Panc1 (cell line): ENCODE data around the gene NCOA4. TPM values are rescaled to one million over a fixed set of nuclear protein-coding genes. Genes with fewer than 3 reads are reported as not detected.
"Not testable (repeated sequence)": the region's sequence is repeated elsewhere in the genome, so short reads cannot be mapped to it uniquely, and the experiment has no call there.

ENCODE experiments used
- ATAC-seq: fragments of 200-7000 bp; cut with Tn5 transposase; 2 replicates; pipeline ENCODE4 v1.9.1; 2020; ENCODE audit warnings: mild to moderate bottlenecking, moderate library complexity
- BruUV-seq: library from RNA; stranded (reverse); fragments of 400-500 nt; replicated peaks from 2 replicates; lab custom pipeline; 2021; lab: Mats Ljungman, UMichigan
- CTCF ChIA-PET: fragments of 300-600 bp; sonication (Branson Sonifier 250); formaldehyde crosslinking; loops from one replicate; lab custom pipeline; 2022; ENCODE audit warnings: antibody characterized with exemption; lab: Charles Lee
- POLR2A ChIA-PET: fragments of 300-600 bp; sonication (Branson Sonifier 250); formaldehyde crosslinking; loops from one replicate; lab custom pipeline; 2022; ENCODE audit warnings: antibody characterized with exemption; lab: Charles Lee
- DNase-seq: peaks from one replicate; pipeline ENCODE4 v3.0.0-alpha.2; 2010; ENCODE audit warnings: low read depth, low spot score
- H3K27ac ChIP-seq: 2 replicates; pipeline ENCODE4 v1.5.1; 2011; ENCODE audit warnings: mild to moderate bottlenecking, low read length, inconsistent platforms
- H3K27me3 ChIP-seq: fragments of 200-500 bp; sonication (Bioruptor generic); 2 replicates; pipeline ENCODE4 v1.6.0; 2014; ENCODE audit warnings: low read length, inconsistent platforms; ENCODE audit not compliant: control insufficient read depth, insufficient read depth
- H3K36me3 ChIP-seq: fragments of 200-500 bp; sonication (Bioruptor generic); 2 replicates; pipeline ENCODE4 v1.5.1; 2014; ENCODE audit warnings: inconsistent platforms, mild to moderate bottlenecking, low read length, moderate library complexity; ENCODE audit not compliant: control insufficient read depth, insufficient read depth
- H3K4me1 ChIP-seq: 2 replicates; pipeline ENCODE4 v1.5.1; 2011; ENCODE audit warnings: inconsistent platforms, mild to moderate bottlenecking, low read length, moderate library complexity; ENCODE audit not compliant: control insufficient read depth, insufficient read depth
- H3K4me3 ChIP-seq, 2 experiments: 2 replicates each; pipeline ENCODE4 v1.5.1; 2011 to 2012; ENCODE audit warnings: low read depth in 2 of 2, low read length in 2 of 2, mild to moderate bottlenecking in 2 of 2, inconsistent platforms in 1 of 2, moderate library complexity in 1 of 2
- H3K9me3 ChIP-seq: fragments of 200-500 bp; sonication (Bioruptor generic); 2 replicates; pipeline ENCODE4 v1.5.1; 2014; ENCODE audit warnings: low read depth, mild to moderate bottlenecking, inconsistent platforms, low read length, moderate library complexity; ENCODE audit not compliant: control insufficient read depth, insufficient read depth
- CTCF ChIP-seq: fragments of 450-650 bp; IDR thresholded peaks from 2 replicates; pipeline ENCODE4 v1.5.1; 2017; ENCODE audit warnings: mild to moderate bottlenecking
- POLR2AphosphoS5 ChIP-seq: IDR thresholded peaks from 2 replicates; pipeline ENCODE4 v1.6.1; 2012; ENCODE audit warnings: mild to moderate bottlenecking, low read depth, low read length, moderate library complexity
- REST ChIP-seq, 2 experiments: IDR thresholded peaks; 2 replicates each; pipeline ENCODE4 v1.6.1; 2011 to 2012; ENCODE audit warnings: low read depth in 2 of 2, control low read depth in 1 of 2, low read length in 1 of 2, mild to moderate bottlenecking in 1 of 2, moderate library complexity in 1 of 2; ENCODE audit not compliant: insufficient read depth in 1 of 2
- SIN3A ChIP-seq: IDR thresholded peaks from 2 replicates; pipeline ENCODE4 v1.6.1; 2012; ENCODE audit warnings: low read depth, mild to moderate bottlenecking, low read length, moderate library complexity, borderline replicate concordance; ENCODE audit not compliant: insufficient read depth
- TCF7L2 ChIP-seq: IDR thresholded peaks from 2 replicates; pipeline ENCODE4 v1.6.1; 2011; ENCODE audit warnings: mild to moderate bottlenecking, low read depth, low read length, inconsistent platforms
- in situ Hi-C: cut with HindIII; loops from 2 replicates; pipeline ENCODE4 v1.10.0; 2016; ENCODE audit warnings: low sequenced_read_pairs, low pct_unique_long_range_greater_than_20kb
- intact Hi-C: fragments of 100-400 bp; cut with micrococcal nuclease; formaldehyde crosslinking; loops from one replicate; pipeline ENCODE4 v1.10.0; 2022; ENCODE audit not compliant: unreplicated experiment
- total RNA-seq: library from RNA; stranded (reverse); gene quantifications from one replicate; pipeline ENCODE4 v1.2.1, GENCODE V29; 2021; ENCODE audit not compliant: unreplicated experiment

The NCOA4 gene
- total RNA-seq, 1 experiment from 2014 or later = 119 TPM

- POLR2A ChIA-PET = no interaction called here
- no peak; the same call in 1 of the 2 replicates for ATAC-seq
- Histone ChIP-seq H3K9me3 (no peaks in the 10 kb centered on the region), H3K4me3 (no peak overlapping the region), H3K36me3 (peaks cover 28% of the 10 kb centered on the region), H3K27ac (no peak overlapping the region), H3K27me3 (no peaks in the 10 kb centered on the region), H3K4me1 (no peaks in the 10 kb centered on the region)
- intact Hi-C loops (no loop called here), in situ Hi-C loops (no loop called here)
- BruUV-seq = TSS peak; percentile 54
- DNase-seq = no peak
- TF ChIP-seq POLR2AphosphoS5 = no peak
- no peak for TF ChIP-seq CTCF
- no peak for TF ChIP-seq SIN3A
- TF ChIP-seq REST (IDR thresholded peaks at IDR 0.05; ENCODE audit: insufficient read depth in 1 of 2, low read depth in 2 of 2, low read length in 1 of 2) = no peak
- no peak for TF ChIP-seq TCF7L2
- CTCF ChIA-PET = no interaction called here
Measured at GRCh38 chr10:46002916-46003693, 27.3 kb downstream of the NCOA4 start.

GRCh38 chr10:46002189-46002687 is 28.2 kb downstream of the NCOA4 start:
- H3K36me3 ChIP-seq = peaks cover 27% of the 10 kb centered on the region
- H3K9me3 ChIP-seq, intact Hi-C loops, H3K4me1 ChIP-seq, ATAC-seq, H3K27me3 ChIP-seq, DNase-seq, H3K27ac ChIP-seq, CTCF ChIA-PET, H3K4me3 ChIP-seq, BruUV-seq, in situ Hi-C loops: not testable (repeated sequence)
- POLR2A ChIA-PET = interaction anchor here (0.7 kb wide), 1 partner anchor 408 kb away, joined by 3 read pairs; no protein-coding TSS in a partner anchor

GRCh38 chr10:46001187-46001756 is 29.2 kb downstream of the NCOA4 start:
- Histone ChIP-seq H3K4me3 (no peak overlapping the region), H3K27me3 (no peaks in the 10 kb centered on the region), H3K36me3 (peaks cover 24% of the 10 kb centered on the region), H3K9me3 (no peaks in the 10 kb centered on the region), H3K27ac (no peak overlapping the region), H3K4me1 (no peaks in the 10 kb centered on the region)
- ATAC-seq = no peak
- intact Hi-C loops = no loop called here
- no TSS peak for BruUV-seq
- in situ Hi-C loops = no loop called here
- TF ChIP-seq REST (IDR thresholded peaks at IDR 0.05; ENCODE audit: insufficient read depth in 1 of 2, low read depth in 2 of 2, low read length in 1 of 2) (no peak), SIN3A (no peak), TCF7L2 (no peak), POLR2AphosphoS5 (no peak), CTCF (no peak)
- ChIA-PET CTCF (no interaction called here), POLR2A (no interaction called here)
- no peak for DNase-seq
